ENCODE data around the gene ATP6V0A1.
"Not testable (repeated sequence)": the region's sequence is repeated elsewhere in the genome, so short reads cannot be mapped to it uniquely, and the experiment has no call there.

The ATP6V0A1 gene

GRCh38 chr17:42458497-42459255, at the start of gene ATP6V0A1:
TSS of gene ATP6V0A1 (plus strand) at chr17:42458878. CDS start at chr17:42460895, 2,017 bp downstream.
- peak; percentile 79 to 89 for DNase-seq (ENCODE audit: low read depth in 2 of 2)

DNA sequence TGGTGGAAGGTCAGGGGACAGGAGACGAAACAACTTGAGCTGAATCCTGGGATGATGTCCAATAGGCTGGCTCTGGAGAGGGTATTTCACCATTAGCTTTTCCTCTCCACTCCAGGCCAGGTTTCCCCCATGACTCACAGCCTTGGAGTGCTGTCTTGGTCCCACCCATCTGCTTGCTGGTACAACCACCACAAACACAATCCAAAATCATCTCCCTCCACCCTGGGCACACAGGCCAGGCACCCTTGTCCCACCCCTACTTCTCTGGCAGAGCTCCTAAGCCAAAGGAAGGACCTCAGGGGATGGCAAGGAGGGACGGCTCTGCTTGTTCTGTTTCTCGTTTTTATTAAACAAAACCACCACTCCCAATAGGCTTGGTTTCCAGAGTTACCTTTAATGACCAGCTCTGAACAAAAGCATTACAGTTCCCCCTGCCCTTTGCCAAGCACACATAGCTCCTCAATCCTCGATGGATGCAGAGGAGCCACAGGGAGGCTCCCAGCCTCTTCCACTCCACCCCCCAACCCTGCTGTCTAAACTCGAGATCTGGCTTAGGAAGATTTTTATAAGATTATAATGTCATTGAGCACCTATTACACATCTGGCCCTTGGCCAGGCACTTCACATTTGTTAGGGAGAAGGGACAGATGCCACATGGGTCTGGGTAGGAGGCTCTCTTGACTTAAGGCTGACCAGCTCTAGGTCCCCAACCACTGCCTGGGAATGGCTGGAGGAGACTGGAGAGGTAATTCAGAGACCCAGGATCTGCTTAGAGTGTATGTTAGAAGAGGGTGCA, 49.0 kb upstream of the ATP6V0A1 start:
- DNase-seq (ENCODE audit: low read depth in 2 of 2) = no peak

GRCh38 chr17:42410319-42410685, 48.4 kb upstream of the ATP6V0A1 start:
- DNase-seq (ENCODE audit: low read depth in 2 of 2) = no peak

DNA sequence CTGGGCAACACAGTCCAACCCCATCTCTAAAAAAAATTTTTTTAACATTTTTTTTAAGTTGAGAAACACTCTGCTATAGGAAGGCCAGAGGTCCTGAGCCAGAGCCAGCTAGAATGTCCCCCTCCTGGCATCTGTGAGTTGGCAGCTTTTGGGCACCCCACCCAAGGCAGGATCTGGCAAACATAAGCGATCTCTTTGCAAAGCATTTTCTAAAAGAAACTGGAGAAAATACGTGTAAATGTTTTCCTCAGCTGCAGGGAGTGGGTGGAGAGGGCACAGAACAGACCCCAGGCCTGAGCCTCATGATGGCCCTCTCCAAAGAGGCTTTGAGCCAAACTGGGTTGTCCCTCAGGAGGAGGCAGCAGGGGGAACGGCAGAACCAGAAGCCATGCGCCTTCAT, 47.3 kb upstream of the ATP6V0A1 start:
- no peak for DNase-seq (ENCODE audit: low read depth in 2 of 2)

GRCh38 chr17:42411905-42412679, 46.6 kb upstream of the ATP6V0A1 start:
- no peak for DNase-seq (ENCODE audit: low read depth in 2 of 2)

- DNase-seq (ENCODE audit: low read depth in 2 of 2) = no peak
These were observed 45.1 kb upstream of the ATP6V0A1 start for GRCh38 chr17:42413464-42414040.

- DNase-seq (ENCODE audit: low read depth in 2 of 2) = peak; percentile 35 to 60
These were observed 43.8 kb upstream of the ATP6V0A1 start for GRCh38 chr17:42414704-42415409.

DNA sequence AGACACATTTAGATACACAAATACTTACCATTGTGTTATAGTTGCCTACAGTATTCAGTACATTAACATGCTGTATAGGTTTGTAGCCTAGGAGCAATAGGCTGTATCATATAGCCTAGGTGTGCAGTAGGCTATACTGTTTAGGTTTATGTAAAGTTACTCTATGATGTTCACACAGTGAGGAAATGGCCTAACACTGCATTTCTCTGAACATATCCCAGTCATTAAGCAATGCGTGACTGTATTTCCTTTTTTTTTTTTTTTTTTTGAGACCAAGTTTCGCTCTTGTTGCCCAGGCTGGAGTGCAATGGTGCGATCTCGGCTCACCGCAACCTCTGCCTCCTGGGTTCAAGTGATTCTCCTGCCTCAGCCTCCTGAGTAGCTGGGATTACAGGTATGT, 40.7 kb upstream of the ATP6V0A1 start:
- DNase-seq (ENCODE audit: low read depth in 2 of 2) = not testable (repeated sequence)

GRCh38 chr17:42421136-42421506, 37.6 kb upstream of the ATP6V0A1 start:
- no peak for DNase-seq (ENCODE audit: low read depth in 2 of 2)

DNA sequence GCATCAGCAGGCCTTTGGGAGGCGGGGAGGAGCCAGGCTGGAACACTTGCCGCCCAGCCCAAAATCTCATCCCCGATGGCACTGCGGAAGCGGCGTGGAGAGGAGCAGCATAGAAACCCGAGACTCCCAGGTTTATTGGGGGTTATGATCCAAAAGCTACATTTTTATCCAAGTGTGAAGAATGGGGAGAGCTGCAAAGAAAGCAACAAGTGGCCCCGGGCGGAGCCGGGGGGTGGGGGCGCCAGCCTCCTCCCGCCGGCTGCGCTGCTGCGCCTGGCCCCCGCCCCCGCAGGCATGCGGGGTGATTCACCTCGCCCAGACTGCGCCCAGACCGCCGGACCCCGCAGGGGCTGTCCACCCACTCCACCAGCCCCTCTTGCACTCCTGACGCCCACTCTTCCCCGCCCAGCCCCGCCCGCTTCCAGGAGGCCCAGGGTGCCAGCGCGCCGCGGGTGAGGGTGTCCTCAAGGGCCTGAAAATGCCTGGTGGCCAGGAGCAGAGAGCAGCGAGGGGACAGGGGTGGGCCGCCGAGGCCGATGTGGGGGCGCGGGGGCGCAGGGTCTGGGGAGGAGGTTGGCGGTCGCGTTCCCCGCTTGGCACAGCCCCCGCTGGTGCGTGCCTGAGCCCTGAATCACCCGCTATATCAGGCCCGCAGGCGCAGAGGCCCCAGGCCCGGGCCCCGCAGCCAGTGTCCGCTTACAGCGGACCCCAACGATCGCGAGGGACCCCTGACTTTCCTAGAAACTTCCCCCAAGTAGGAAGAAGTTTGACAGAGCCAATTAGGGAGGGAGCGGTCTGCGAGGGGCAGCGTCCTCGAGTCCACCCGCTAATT, 37.0 kb upstream of the ATP6V0A1 start:
- DNase-seq (ENCODE audit: low read depth in 2 of 2) = no peak

DNA sequence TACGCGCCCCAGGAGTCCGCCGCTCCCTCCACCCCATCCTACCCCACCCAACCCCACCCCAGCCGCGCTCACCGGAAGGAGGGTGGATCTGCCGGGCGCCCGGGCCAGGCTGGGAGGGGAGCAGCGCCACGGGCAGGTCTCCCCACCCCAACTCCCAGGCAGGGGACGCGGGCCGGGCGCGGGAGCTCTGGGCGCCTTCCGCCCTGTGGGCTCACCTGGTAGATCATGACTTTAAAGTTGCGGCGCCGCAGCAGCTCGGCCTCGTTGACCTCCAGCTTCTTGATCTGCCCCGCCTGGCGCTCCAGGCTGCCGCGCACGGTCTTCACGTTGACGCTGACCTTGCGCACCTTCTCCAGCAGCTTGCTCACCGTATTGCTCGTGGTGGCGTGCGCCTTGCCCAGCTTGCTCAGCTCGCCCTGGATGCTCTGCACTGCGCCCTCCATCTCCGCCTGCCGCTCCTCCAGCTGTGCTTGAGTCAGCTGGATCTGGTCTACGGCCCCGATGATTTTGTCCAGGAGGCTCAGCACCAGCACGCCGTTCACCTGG, 36.2 kb upstream of the ATP6V0A1 start:
- DNase-seq (ENCODE audit: low read depth in 2 of 2) = no peak

DNA sequence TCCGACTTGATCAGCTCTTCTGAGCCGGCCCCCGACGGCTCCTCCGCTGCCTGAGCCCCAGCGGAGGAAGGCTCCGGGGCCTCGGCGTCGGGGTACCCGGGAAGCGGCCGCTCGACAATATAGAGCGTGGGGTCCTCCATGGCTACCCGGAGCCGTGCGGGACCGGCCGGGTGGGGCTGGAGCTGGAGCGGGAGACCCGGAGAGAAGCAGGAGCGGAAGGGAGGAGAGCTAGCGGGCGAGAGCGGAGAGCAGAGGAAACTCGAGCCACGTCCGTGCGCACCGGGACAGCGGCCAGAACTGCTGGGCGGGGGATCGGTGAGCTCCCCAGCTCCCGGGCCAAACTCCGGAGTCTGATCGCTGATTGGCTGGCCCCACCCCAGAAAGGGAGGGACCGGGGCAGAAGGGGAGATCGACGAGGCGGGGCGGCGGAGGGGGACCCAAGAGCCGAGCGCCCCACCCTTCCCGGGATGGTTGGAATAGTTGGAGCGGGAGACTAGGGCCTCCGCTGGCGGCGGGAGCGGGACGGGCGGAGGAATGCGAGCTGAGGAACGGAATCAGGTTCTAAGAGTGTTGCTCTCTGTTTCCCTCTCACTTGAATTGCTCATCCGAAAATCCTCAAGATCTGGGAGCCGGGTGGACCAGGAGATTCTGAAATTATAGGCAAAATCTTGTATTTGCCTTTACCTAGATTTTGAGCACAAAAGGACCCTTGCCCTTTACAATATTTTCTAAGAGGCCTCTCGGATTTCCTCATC, 35.5 kb upstream of the ATP6V0A1 start, which contains the start of gene CAVIN1:
Gene CAVIN1, minus strand, starts transcription at position 299 of the 755 bp plus-strand sequence. Its CDS starts 159 bp downstream, at position 140.
- no peak for DNase-seq (ENCODE audit: low read depth in 2 of 2)

GRCh38 chr17:42423766-42424165, 34.9 kb upstream of the ATP6V0A1 start:
- DNase-seq (ENCODE audit: low read depth in 2 of 2) = no peak

DNA sequence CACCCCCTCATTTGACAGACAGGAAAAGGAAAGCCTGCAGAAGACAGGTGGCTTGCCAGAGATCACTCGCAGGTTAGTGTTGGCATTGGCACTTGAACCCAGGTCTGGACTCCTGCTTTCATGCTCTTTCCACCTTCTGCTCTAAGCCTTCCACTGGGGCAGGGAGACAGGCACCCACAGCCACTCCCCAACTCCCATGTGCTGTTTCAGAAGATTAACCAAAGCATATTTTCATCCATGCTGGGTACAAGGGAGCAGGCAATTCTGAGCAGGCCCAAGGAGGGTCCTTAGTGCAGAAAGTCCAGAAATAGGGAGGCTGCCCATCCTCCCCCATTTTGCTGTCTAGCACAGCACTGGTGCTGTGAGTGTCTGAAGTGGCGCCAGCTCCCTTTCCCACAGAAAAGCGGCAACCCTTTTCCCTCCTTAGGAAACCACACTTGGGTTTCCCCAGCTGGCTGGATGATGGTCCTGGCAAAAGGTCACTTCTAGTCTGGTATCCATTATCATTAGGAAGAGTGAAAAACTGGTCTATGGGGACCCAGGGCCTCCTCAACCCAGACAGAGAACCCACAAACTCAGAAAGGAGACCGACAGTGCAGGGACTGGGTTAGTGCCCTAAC, 33.6 kb upstream of the ATP6V0A1 start:
- no peak for DNase-seq (ENCODE audit: low read depth in 2 of 2)

GRCh38 chr17:42428141-42428944, 30.3 kb upstream of the ATP6V0A1 start:
- DNase-seq (ENCODE audit: low read depth in 2 of 2) = no peak

GRCh38 chr17:42429726-42430447, 28.8 kb upstream of the ATP6V0A1 start:
- no peak for DNase-seq (ENCODE audit: low read depth in 2 of 2)

DNA sequence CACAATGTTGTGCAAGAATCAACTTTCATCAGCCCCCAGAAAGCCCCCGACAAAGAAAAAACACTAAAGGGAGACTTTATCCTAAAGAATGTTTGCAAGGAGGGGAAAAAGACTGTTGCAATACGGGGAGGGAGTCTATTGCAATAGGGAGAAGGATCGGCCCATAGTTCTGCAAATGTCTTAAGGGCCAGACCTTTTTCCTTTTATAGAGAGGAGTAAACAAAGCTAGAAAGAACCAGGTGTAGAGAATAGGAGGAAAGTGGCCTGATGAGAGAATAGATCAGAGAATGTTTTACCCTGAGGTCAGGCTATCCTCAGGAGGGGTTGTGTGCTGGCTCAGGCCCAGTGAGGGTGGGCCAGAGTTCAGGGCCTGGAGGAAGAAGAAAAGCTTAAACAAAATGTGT, 26.9 kb upstream of the ATP6V0A1 start:
- no peak for DNase-seq (ENCODE audit: low read depth in 2 of 2)
